Suprapubic skin (tissue), 3 donors: ENCODE data around the gene NEXN.
A peak's percentile ranks its signal among the peaks of the same experiment; 100 is the strongest.

Source experiments
- POLR2A ChIP-seq, 2 donors: fragments of 450-650 bp; IDR thresholded peaks; one replicate each; pipeline ENCODE4 v1.6.1; 2017; ENCODE audit warnings: antibody characterized with exemption in 2 of 2, mild to moderate bottlenecking in 2 of 2, moderate library complexity in 2 of 2
- TF ChIP-seq, protein P1 (sequence below), 2 donors: fragments of 200-600 bp in 1 of 2; fragments of 450-650 bp in 1 of 2; sonication (generic) in 1 of 2; IDR thresholded peaks; one replicate each; pipeline ENCODE4 v1.5.1; 2016 to 2019; ENCODE audit warnings: antibody characterized with exemption in 2 of 2, mild to moderate bottlenecking in 1 of 2, moderate library complexity in 1 of 2

DNA sequence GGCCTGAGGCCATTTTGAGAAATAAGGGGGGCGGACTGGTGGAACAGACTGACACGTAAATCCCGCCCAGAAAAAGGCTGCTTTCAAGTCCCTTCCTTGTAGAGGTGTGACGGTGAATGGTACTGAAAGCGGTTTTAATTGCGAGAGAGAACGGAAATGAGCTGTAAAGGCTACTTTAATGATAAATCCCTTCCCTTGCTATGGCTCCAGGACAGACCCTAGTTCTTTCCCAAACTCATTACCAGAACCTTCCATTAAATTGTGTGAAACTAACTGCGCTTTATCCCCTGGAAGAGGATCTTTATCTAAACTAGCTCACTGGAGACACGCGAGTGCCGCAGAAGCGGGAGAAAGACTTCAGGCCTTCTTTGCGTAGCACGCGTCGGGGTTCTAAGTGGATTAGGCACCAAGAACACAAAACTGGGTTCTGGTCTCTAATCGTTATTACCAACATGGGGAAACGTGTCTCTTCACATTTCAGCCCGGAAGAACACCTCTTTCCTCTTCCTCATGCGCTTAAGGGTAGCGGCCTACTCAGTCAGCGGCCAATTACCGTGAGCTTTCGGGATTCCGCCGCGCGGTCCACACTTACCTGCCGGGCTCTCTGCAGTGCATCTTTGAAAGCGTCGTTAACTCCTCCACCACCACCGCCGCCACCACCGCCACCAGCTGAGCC lies 90.0 kb downstream of the NEXN start:
- peak in 1 of 2 donors; percentile 59 for TF ChIP-seq POLR2A (IDR thresholded peaks at IDR 0.05)
- TF ChIP-seq, protein P1, sequence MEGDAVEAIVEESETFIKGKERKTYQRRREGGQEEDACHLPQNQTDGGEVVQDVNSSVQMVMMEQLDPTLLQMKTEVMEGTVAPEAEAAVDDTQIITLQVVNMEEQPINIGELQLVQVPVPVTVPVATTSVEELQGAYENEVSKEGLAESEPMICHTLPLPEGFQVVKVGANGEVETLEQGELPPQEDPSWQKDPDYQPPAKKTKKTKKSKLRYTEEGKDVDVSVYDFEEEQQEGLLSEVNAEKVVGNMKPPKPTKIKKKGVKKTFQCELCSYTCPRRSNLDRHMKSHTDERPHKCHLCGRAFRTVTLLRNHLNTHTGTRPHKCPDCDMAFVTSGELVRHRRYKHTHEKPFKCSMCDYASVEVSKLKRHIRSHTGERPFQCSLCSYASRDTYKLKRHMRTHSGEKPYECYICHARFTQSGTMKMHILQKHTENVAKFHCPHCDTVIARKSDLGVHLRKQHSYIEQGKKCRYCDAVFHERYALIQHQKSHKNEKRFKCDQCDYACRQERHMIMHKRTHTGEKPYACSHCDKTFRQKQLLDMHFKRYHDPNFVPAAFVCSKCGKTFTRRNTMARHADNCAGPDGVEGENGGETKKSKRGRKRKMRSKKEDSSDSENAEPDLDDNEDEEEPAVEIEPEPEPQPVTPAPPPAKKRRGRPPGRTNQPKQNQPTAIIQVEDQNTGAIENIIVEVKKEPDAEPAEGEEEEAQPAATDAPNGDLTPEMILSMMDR (IDR thresholded peaks at IDR 0.05): no peak
